GM19099 (cell line): ENCODE measurements around the gene DNASE1L1.

Experiments used
- POLR2A ChIP-seq: IDR thresholded peaks from 3 replicates; pipeline ENCODE4 v1.6.1; 2011; ENCODE audit warnings: low read depth; ENCODE audit not compliant: insufficient read length; ENCODE audit errors: extremely low read depth

Gene DNASE1L1

DNA sequence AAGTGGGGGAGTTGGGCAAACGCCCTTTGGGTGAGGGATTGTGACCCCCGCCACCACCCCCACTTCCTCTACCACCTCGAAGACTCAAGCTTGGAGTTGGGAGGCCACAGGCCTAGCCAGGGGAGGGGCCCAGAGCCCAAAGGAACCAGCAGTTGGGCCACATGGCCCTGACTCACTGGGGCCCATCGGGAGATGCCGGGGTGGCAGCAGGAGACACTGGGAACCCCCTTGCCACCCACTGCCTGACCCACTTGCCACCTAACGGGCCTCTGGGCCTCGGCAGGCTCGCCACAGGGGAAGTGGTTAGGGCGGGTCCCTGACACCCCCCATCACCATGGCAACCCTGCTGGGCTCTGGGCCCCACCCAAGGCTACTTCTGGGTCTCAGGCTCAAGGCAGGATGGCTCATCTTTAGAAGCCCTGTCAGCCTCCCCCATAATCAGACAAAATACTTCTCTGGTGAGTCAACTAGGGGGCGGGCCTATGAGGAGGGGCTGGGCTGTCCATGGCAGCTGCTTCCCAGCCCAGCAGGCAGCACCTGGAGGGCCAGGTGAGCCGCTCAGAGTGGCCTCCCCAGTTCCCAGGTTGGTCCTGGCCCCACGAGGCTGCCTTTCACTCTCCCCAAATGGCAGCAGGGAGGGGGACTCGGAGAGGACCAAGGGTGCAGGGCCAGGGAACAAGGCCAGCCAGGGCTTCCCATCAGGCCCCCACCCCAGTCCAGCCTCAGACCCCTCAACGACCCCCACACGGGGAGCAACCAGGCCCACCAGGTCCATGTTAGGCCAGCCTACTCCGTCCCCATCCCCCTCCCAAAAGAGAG, 40.2 kb downstream of the DNASE1L1 start:
- peak; percentile 36 for TF ChIP-seq POLR2A

DNA sequence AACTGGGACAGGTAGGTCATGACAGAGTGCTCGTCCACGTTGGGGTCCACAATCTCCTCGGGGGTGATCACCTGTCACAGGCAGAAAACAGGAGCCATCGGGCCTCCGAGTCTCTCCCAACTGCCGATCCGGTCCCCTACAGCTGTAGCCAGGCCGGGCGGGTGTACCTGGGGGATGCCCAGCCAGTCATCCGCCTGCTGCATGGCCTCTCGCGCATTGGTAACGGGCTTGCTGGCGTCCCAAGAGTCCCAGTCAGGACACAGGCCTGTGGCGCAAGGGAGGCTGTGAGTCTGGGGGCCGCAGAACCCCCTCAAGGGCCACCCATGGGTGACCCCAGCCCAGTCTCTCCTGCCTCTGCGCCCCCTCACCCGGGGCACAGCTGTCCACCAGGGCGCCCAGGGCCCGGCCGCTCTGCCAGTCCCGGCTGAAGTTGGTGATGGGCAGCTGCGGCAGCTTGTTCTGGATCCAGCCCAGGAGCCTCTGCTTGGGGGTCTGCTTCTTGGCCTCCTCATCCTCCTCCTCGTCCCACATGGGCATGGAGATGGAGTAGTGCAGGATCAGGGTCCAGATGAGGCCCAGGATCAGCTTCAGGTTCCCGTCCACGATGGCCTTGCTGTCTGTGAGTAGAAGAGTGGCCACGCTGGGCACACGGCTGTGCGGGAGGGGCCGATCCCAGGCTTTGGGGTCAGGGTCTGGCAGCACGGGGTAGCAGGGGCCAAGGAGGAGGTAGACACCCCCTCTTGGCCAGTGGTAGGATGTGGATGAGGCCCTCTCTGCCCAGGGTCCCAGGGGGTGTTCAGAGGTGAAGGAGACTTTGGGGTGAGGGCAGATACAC, 41.4 kb downstream of the DNASE1L1 start:
- no peak for TF ChIP-seq POLR2A

DNA sequence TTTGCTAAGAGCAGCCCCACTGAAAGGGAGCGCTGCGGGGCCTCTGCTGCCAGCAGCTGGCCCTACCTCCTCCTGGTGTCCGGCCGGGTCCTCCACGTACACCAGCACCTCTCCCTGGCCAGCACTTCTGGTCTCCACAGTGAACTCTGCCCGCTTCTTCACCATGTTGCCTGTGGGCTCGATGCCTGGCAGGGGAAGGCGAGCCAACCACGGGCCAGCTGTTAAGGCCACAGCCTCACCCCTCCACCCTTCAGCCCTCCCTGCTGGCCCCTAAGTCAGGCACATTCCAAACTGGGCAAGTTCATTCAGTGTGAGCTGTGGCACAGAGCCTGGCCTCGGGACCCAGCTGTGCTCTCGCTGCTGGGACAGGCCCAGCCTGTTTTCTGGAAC, 42.4 kb downstream of the DNASE1L1 start:
- no peak for TF ChIP-seq POLR2A

DNA sequence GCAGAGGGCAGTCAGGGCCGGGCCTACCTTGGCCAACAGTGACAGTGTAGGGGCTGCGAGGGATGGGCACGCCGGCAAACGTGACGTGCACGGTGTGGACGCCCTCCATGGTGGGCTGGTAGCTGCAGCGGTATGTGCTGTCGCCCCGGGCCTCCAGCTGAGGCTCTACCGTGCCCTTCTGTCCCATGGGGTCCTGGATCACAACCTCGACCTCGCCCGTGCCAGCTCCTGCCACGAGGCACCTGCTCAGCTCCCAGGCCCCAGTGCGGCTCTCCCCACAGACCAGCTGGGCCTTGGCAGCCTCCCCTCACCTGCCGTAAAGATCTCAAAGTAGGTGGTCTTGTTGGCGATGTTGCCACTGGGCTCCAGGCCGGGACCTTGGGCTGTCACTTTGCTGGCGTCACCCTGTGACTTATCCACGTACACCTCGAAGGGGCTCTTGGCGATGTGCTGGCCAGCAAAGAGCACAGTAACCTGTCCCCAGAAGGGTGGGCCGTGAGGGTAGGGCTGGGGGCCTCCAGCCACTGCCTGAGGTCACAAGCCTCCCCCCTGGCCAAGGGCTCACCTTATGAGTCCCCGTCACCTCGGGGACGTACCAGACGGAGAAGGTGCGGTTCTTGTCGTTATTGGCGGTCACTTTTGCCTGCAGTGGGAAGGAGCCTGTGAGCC, 42.9 kb downstream of the DNASE1L1 start:
- no peak for TF ChIP-seq POLR2A

DNA sequence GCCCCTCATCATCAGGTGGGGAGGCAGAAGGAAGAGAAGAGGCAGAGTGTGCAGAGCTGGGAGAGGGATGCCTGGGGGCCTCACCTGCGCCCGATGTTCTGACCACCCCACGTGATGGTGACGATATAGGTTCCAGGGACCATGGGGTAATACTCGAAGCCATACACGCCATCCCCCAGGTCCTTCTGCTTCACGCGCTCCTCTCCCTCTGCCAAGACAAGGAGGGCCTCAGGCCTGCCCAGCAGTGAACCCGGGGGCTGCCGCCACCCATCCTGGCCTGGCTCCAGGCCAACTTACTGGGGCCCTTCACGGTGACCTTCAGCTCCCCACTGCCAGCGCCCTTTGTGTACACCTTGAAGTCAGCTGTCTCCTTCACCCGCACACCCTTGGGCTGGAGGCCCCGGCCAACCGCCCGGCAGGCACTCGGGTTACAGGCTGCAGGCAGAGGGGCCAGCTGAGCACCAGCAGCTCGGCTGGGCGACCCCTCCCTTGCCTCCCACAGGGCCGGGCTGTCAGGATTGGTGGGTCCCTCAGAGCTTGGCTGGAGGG, 43.9 kb downstream of the DNASE1L1 start:
- no peak for TF ChIP-seq POLR2A

DNA sequence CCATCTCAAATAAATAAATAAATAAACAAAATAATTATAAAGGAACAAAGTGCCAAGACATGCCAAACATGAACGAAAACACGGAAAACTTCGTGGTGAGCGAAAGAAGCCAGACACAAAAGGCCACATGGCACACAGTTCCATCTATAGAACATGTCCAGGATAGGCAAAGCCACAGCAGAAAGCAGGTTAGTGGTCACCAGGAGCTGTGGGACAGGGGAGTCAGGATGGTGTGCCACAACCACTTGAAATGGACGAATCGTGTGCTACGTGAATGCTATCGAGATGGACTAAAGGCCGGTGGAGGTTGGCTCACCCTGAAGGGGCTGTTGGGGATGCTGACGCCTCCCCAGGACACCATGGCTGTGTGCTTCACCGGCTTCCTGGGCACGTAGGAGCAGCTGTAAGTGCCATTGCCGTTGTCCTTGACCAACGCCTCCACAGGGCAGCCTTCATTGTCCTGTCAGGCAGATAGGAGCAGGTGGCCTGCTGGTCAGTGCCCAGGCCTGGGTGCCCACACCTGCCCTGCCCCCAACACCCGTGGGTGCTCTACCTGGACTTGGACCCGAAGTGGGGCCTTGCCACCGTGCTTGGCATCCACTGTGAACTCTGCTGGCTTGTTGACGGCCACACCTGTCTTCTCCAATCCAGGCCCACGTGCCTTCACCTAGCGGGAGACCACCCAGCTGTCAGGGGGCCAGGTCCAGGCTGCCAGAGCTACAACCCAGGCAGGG, 45.2 kb downstream of the DNASE1L1 start:
- no peak for TF ChIP-seq POLR2A

DNA sequence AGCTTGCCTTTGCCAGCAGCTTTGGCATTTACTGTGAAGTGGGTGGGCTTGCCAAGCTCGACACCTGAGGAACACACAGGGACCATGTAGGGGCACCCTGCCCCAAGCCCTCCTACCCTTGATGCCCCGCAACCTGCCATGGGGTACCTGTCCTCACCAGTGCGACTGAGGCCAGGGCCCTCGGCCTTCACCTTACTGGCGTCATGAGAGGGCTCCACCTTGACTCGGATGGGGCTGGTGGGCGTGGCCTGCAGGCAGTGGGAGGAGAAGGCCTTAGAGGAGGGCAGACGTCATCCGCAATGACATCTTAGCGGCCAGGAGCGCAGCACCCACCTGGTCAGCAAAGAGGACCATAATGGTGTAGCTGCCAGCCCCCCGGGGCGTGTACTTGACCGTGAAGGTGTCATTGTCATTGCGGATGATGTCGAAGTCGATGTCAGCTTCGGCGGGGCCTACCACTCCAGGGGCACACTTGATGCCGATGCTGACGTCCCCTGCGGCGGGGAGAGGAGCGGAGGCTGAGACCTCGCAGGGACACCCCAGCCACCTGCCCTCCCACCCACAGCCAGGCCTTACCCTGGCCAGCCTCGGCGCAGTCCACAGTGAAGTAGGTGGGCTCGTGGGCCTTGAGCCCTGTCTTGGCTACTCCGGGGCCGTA, 46.8 kb downstream of the DNASE1L1 start:
- TF ChIP-seq POLR2A, result no peak

DNA sequence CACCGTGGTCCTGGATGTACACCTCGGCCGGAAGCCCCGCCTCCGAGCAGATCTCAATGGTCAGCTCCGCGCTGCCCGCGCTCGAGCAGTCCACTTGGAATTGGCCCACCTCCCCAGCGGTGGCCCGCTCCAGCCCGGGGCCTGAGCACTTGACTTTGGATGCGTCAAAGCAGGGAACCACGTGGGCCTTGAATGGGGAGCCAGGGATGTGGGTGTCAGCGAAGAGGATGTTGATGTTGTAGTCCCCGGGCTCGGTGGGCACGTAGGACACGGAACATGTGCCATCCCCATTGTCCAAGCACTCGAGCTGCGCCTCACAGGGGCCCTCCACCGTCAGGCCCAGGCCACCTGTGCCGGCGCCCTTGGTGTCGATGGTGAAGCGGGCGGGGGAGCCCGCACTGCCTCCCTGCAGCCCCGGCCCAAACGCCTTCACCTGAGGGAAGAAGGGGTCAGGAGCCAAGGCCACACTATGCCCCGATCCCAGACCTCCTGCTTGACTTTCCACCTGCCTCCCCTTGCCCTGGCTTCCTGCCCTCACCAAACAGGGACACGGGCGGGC, 48.8 kb downstream of the DNASE1L1 start:
- TF ChIP-seq POLR2A, result no peak

DNA sequence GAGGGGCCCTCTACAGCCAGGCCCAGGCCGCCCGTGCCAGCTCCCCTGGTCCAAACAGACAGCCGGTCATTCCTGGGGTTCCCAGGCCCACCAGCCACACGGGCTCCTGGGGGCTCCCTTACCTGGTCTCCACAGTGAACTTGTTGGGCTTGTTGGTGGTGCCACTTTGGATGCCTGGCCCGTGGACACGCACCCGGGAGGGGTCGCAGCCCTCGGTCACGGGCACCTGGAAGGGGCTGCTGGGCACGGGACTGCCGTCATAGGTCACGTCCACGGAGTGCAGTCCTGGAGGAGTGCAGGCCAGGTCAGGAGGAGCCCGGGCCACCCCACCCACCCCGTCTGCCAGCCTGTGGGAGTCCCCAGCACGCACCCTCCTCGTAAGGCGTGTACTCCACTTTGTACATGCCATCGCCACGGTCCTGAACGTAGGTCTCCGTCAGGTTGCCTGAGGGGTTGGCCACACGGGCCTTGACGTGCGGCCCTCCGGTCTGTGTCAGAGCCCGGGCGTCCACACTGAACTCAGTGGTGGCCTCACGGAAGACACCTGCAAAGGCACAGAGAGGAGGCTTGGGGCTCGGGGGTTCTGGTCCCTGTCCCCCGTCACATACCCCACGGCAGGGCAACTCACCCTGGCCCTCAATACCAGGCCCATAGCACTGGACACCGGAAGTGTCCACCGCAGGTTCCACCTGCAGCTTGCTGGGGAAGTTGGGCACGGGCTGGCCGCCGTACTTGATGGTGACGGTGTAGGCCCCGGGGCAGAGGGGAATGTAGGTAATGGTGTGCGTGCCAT, 49.5 kb downstream of the DNASE1L1 start:
- TF ChIP-seq POLR2A, result no peak

DNA sequence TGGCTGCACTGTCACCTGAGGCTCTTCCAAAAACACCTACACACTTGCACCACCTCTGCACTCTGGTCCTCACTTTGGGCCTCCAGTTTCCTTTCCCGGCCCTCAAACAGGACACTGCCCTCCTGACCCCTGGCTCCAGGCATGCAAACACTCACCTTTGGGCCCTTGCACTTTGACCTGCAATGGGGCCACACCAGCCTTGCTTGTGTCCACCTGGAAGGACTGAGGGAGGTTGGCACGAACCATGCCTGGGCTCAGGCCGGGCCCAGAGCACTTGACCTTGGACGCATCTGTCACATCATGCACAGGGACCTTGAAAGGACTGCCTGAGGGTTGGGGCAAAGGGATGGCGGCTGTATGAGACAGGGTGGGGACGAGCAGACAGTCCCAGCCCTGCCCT, 50.2 kb downstream of the DNASE1L1 start:
- TF ChIP-seq POLR2A, result no peak

DNA sequence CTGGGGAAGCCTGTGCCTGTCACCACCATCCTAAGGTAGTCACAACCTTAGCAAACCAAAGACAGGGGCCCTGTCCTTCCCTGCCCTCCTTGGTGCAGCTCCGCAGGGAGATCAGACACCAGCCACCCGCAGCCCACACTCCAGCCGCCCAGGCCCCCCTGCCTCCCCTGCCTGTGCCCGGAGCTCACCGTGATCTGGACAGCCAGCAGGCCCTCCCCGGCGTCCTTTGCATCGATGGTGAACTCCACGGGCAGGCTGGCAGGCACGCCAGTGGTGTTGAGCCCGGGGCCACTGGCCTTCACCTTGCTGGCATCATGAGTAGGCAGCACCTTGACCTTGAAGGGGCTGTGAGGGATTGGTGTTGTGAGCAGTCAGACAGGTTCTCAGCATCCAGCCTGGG, 51.0 kb downstream of the DNASE1L1 start:
- no peak for TF ChIP-seq POLR2A

DNA sequence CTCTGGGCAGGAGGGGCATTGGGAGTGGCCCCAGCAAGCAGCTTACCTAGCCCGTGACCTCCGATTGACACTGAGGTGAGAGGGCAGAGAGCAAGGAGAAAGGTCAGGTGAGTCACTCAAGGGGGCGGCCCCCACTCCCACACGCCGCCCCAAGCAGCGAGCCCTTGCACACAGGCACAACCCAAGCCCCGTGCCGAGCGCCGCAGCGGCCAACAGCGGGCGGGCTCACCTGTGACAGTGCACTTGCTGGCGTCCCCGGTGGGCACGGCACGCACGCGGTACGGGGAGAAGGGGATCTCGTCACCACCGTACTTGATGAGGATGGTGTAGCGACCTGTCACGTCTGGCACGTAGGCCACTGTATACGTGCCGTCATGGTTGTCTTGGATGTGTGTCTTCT, 51.8 kb downstream of the DNASE1L1 start:
- no peak for TF ChIP-seq POLR2A

DNA sequence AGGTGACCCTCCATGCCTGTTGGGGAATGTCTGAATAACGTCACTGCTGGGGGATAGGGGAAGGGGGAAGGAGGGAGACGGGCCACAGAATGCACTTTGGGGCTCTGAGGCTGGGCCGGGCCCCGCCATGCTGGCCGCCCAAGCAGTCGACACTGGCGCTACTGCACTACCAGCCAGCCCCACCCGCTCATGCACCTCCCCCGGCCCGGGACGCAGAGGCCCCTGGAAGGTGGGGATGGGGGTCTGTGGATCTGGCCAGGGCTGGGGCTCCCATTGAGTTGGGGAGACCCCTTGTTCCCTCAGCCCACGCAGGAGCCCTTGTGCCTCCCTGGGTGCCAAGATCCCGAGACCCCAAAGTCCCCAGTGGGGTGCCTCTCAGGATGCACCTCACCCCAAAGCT, 52.5 kb downstream of the DNASE1L1 start:
- TF ChIP-seq POLR2A, result no peak
